H9 (cell line): ENCODE results near the gene RBFOX2. TPM values are rescaled to one million over a fixed set of nuclear protein-coding genes. Genes with fewer than 3 reads are reported as not detected.

Experiments
- DNase-seq: peaks from one replicate; pipeline ENCODE4 v3.0.0-alpha.2; 2017
- H2AFZ ChIP-seq: one replicate; pipeline ENCODE4 v1.6.1; 2013; ENCODE audit warnings: mild to moderate bottlenecking, low read length, control low read depth, moderate library complexity
- H2AK5ac ChIP-seq: 2 replicates; pipeline ENCODE4 v1.6.1; 2013; ENCODE audit warnings: low read length, control low read depth, mixed read lengths; ENCODE audit not compliant: insufficient read length
- H2BK120ac ChIP-seq: one replicate; pipeline ENCODE4 v1.6.1; 2013; ENCODE audit warnings: low read depth, mild to moderate bottlenecking, low read length, control low read depth, inconsistent platforms; ENCODE audit not compliant: poor library complexity, severe bottlenecking
- H2BK12ac ChIP-seq: 2 replicates; pipeline ENCODE4 v1.6.1; 2013; ENCODE audit warnings: low read length, control low read depth, mixed read lengths, low read depth; ENCODE audit not compliant: insufficient read length
- H2BK15ac ChIP-seq: 2 replicates; pipeline ENCODE4 v1.6.1; 2013; ENCODE audit warnings: low read depth, low read length, control low read depth
- H2BK20ac ChIP-seq: one replicate; pipeline ENCODE4 v1.6.1; 2013; ENCODE audit warnings: low read depth, mild to moderate bottlenecking, low read length, control low read depth, inconsistent platforms; ENCODE audit not compliant: poor library complexity, severe bottlenecking
- H2BK5ac ChIP-seq: 2 replicates; pipeline ENCODE4 v1.6.1; 2013; ENCODE audit warnings: low read length, control low read depth, mixed read lengths; ENCODE audit not compliant: insufficient read length
- H3K14ac ChIP-seq: 2 replicates; pipeline ENCODE4 v1.6.1; 2013; ENCODE audit warnings: low read length, control low read depth; ENCODE audit not compliant: insufficient read depth
- H3K18ac ChIP-seq: 2 replicates; pipeline ENCODE4 v1.6.1; 2013; ENCODE audit warnings: low read depth, mild to moderate bottlenecking, mixed read lengths, low read length, control low read depth; ENCODE audit not compliant: insufficient read length
- H3K23ac ChIP-seq: 2 replicates; pipeline ENCODE4 v1.6.1; 2013; ENCODE audit warnings: low read length, control low read depth, mixed read lengths, low read depth; ENCODE audit not compliant: insufficient read length
- H3K23me2 ChIP-seq: 2 replicates; pipeline ENCODE4 v1.6.1; 2013; ENCODE audit warnings: low read depth, mild to moderate bottlenecking, mixed read lengths, low read length, control low read depth; ENCODE audit not compliant: insufficient read length, poor library complexity, severe bottlenecking
- H3K27ac ChIP-seq: 2 replicates; pipeline ENCODE4 v1.5.1; 2013; ENCODE audit warnings: low read length, control low read depth, mixed read lengths, low read depth; ENCODE audit not compliant: insufficient read length
- H3K27me3 ChIP-seq: 2 replicates; pipeline ENCODE4 v1.6.1; 2013; ENCODE audit warnings: low read length, control low read depth, inconsistent platforms; ENCODE audit not compliant: insufficient read depth
- H3K4ac ChIP-seq: 2 replicates; pipeline ENCODE4 v1.6.1; 2013; ENCODE audit warnings: low read depth, mild to moderate bottlenecking, control low read depth, inconsistent platforms, low read length, moderate library complexity
- H3K4me1 ChIP-seq: 2 replicates; pipeline ENCODE4 v1.6.1; 2013; ENCODE audit warnings: low read length, control low read depth, inconsistent platforms; ENCODE audit not compliant: insufficient read depth
- H3K4me2 ChIP-seq: 2 replicates; pipeline ENCODE4 v1.6.1; 2013; ENCODE audit warnings: low read length, control low read depth, mixed read lengths; ENCODE audit not compliant: insufficient read length, insufficient read depth
- H3K56ac ChIP-seq: 2 replicates; pipeline ENCODE4 v1.6.1; 2013; ENCODE audit warnings: low read depth, mild to moderate bottlenecking, mixed read lengths, low read length, control low read depth; ENCODE audit not compliant: insufficient read length
- H3K79me1 ChIP-seq: 2 replicates; pipeline ENCODE4 v1.6.1; 2013; ENCODE audit warnings: low read depth, mild to moderate bottlenecking, moderate library complexity, low read length, control low read depth, inconsistent platforms; ENCODE audit not compliant: insufficient read depth, poor library complexity, severe bottlenecking
- H3K79me2 ChIP-seq: 2 replicates; pipeline ENCODE4 v1.6.1; 2013; ENCODE audit warnings: low read length, control low read depth, inconsistent platforms; ENCODE audit not compliant: insufficient read depth
- H3K9ac ChIP-seq: 2 replicates; pipeline ENCODE4 v1.6.1; 2013; ENCODE audit warnings: low read length, control low read depth, mixed read lengths; ENCODE audit not compliant: insufficient read length; ENCODE audit errors: extremely low read depth
- H3K9me3 ChIP-seq: one replicate; pipeline ENCODE4 v1.6.1; 2013; ENCODE audit warnings: low read depth, low read length, inconsistent platforms; ENCODE audit not compliant: control insufficient read depth
- H3T11ph ChIP-seq: one replicate; pipeline ENCODE4 v1.6.1; 2013; ENCODE audit warnings: mild to moderate bottlenecking, low read length, control low read depth, inconsistent platforms
- H4K20me1 ChIP-seq: one replicate; pipeline ENCODE4 v1.6.1; 2013; ENCODE audit not compliant: control insufficient read depth, insufficient read length, insufficient read depth
- H4K5ac ChIP-seq: 2 replicates; pipeline ENCODE4 v1.6.1; 2013; ENCODE audit warnings: low read depth, mild to moderate bottlenecking, mixed read lengths, low read length, control low read depth; ENCODE audit not compliant: insufficient read length
- H4K8ac ChIP-seq: replicated peaks from 2 replicates; pipeline ENCODE4 v1.6.1; 2013; ENCODE audit warnings: low read length, control low read depth, mixed read lengths, low read depth; ENCODE audit not compliant: insufficient read length
- H4K91ac ChIP-seq: 2 replicates; pipeline ENCODE4 v1.6.1; 2013; ENCODE audit warnings: low read depth, mild to moderate bottlenecking, moderate library complexity, mixed read lengths, low read length, control low read depth; ENCODE audit not compliant: insufficient read length
- H3K27ac Mint-ChIP-seq, 3 experiments: 2 replicates in 2 of 3; 3 replicates in 1 of 3; pipeline ENCODE4 v1.8.0; 2020 to 2021; ENCODE audit warnings: mixed read lengths in 3 of 3, mild to moderate bottlenecking in 1 of 3, moderate library complexity in 1 of 3
- H3K27me3 Mint-ChIP-seq: 2 replicates; pipeline ENCODE4 v1.8.0; 2021; ENCODE audit warnings: low read depth, mild to moderate bottlenecking, moderate library complexity, mixed read lengths
- H3K36me3 Mint-ChIP-seq, 3 experiments: 2 replicates in 2 of 3; 3 replicates in 1 of 3; pipeline ENCODE4 v1.8.0; 2020 to 2021; ENCODE audit warnings: low read depth in 3 of 3, mixed read lengths in 3 of 3; ENCODE audit not compliant: insufficient read depth in 1 of 3
- H3K4me1 Mint-ChIP-seq, 2 experiments: 2 replicates each; pipeline ENCODE4 v1.8.0; 2020; ENCODE audit warnings: mixed read lengths in 2 of 2
- H3K4me3 Mint-ChIP-seq, 2 experiments: 2 replicates in 1 of 2; 3 replicates in 1 of 2; pipeline ENCODE4 v1.8.0; 2020 to 2021; ENCODE audit warnings: mild to moderate bottlenecking in 2 of 2, mixed read lengths in 2 of 2, moderate library complexity in 1 of 2
- H3K9me3 Mint-ChIP-seq, 2 experiments: 2 replicates in 1 of 2; 3 replicates in 1 of 2; pipeline ENCODE4 v1.8.0; 2020; ENCODE audit warnings: mild to moderate bottlenecking in 2 of 2, mixed read lengths in 2 of 2, moderate library complexity in 1 of 2
- CTCF ChIP-seq: fragments of 200-600 bp; sonication (generic); conservative IDR thresholded peaks from 3 replicates; pipeline ENCODE4 v1.8.0; 2021; ENCODE audit warnings: antibody characterized with exemption, mild to moderate bottlenecking
- WGBS: extraction: QIAGEN DNeasy Blood & Tissue Kit; methylation state at CpG from one replicate; pipeline ENCODE4 v1.1.7; 2013; ENCODE audit warnings: missing lambda C conversion rate, low lambda C conversion rate, mixed read lengths; ENCODE audit not compliant: insufficient read length; ENCODE audit errors: extremely low coverage; 5-methylcytosine and 5-hydroxymethylcytosine counted together
- total RNA-seq: library from RNA; stranded (reverse); gene quantifications from 2 replicates; pipeline ENCODE4 v1.2.1, GENCODE V29; 2021

RBFOX2 gene
- total RNA-seq, 1 experiment from 2014 or later: 84.7 TPM

GRCh38 chr22:35938226-35938625 lies 90.4 kb downstream of the RBFOX2 start:
- Mint-ChIP-seq H3K27ac (peak overlapping the region in 1 of 3 experiments; percentile 26; a peak in 1 of 7 replicates), H3K4me3 (no peak overlapping the region), H3K4me1 (peaks cover 4 to 8% of the 10 kb centered on the region in 2 experiments), H3K36me3 (peaks cover 0 to 10% (median 0%) of the 10 kb centered on the region in 3 experiments; a peak in 2 of 7 replicates), H3K27me3 (no peaks in the 10 kb centered on the region), H3K9me3 (no peaks in the 10 kb centered on the region)
- H3K4ac ChIP-seq: no peak overlapping the region
- no peaks in the 10 kb centered on the region for H3K9me3 ChIP-seq
- no peak overlapping the region for H2BK5ac ChIP-seq
- H2BK20ac ChIP-seq: no peak overlapping the region
- no peak overlapping the region for H3K56ac ChIP-seq
- no peak overlapping the region for H2BK15ac ChIP-seq
- H3K79me2 ChIP-seq: no peaks in the 10 kb centered on the region; the same call in 1 of the 2 replicates
- no peak for TF ChIP-seq CTCF
- no peak overlapping the region for H3K27ac ChIP-seq
- no peak overlapping the region for H3K23ac ChIP-seq
- no peak overlapping the region for H4K8ac ChIP-seq
- H4K91ac ChIP-seq: no peak overlapping the region
- H2BK12ac ChIP-seq: no peak overlapping the region
- no peak overlapping the region for H3K14ac ChIP-seq
- no peaks in the 10 kb centered on the region for H4K20me1 ChIP-seq
- no peaks in the 10 kb centered on the region for H3K23me2 ChIP-seq
- no peaks in the 10 kb centered on the region for H3K27me3 ChIP-seq
- H2AFZ ChIP-seq: no peak overlapping the region
- H3T11ph ChIP-seq: no peak overlapping the region
- no peaks in the 10 kb centered on the region for H3K79me1 ChIP-seq
- no CpG with 5 or more reads among the region's 1 CpG for WGBS
- H3K18ac ChIP-seq: no peak overlapping the region
- no peak overlapping the region for H3K4me2 ChIP-seq
- H2AK5ac ChIP-seq: no peak overlapping the region
- DNase-seq: no peak
- no peak overlapping the region for H2BK120ac ChIP-seq
- no peaks in the 10 kb centered on the region for H3K4me1 ChIP-seq
- no peak overlapping the region for H4K5ac ChIP-seq
- H3K9ac ChIP-seq: no peak overlapping the region
